PFSK-1 (cell line): Measurements from ENCODE around the gene IQCE.

ENCODE experiments used
- POLR2AphosphoS5 ChIP-seq: IDR thresholded peaks from 2 replicates; pipeline ENCODE4 v1.6.1; 2012; ENCODE audit warnings: low read depth, mild to moderate bottlenecking, control low read depth, low read length, moderate library complexity
- REST ChIP-seq, 2 experiments: IDR thresholded peaks; 2 replicates each; pipeline versions ENCODE4 v1.6.1 to v1.8.0; 2011 to 2012; ENCODE audit warnings: low read depth in 2 of 2, low read length in 2 of 2, control low read depth in 1 of 2, inconsistent platforms in 1 of 2, mild to moderate bottlenecking in 1 of 2, moderate library complexity in 1 of 2; ENCODE audit not compliant: insufficient read depth in 1 of 2
- SIN3A ChIP-seq: IDR thresholded peaks from 2 replicates; pipeline ENCODE4 v1.6.1; 2012; ENCODE audit warnings: mild to moderate bottlenecking, low read length, moderate library complexity, borderline replicate concordance; ENCODE audit not compliant: insufficient read depth

GRCh38 chr7:2523941-2524807 is 34.6 kb upstream of the IQCE start:
- TF ChIP-seq SIN3A (no peak), REST (IDR thresholded peaks at IDR 0.05; ENCODE audit: insufficient read depth in 1 of 2, low read depth in 2 of 2, low read length in 2 of 2) (no peak), POLR2AphosphoS5 (no peak)
